Adrenal gland (tissue), 12 donors: ENCODE results near the gene HEMK1. TPM values are rescaled to one million over a fixed set of nuclear protein-coding genes. Genes with fewer than 3 reads are reported as not detected.

Experiments
- DNase-seq, 7 donors: peaks; one replicate each; pipeline ENCODE4 v3.0.0-alpha.2; 2019 to 2020
- H3K27ac ChIP-seq, 5 donors: fragments of 200-600 bp; sonication (generic) in 4 of 5; 1 replicate in 3 of 5; 2 replicates in 2 of 5; pipeline versions ENCODE4 v1.5.1 to v1.8.0; 2016 to 2020; ENCODE audit warnings: mild to moderate bottlenecking in 1 of 5
- H3K27me3 ChIP-seq: fragments of 200-600 bp; 2 replicates; pipeline ENCODE4 v1.8.0; 2021
- H3K36me3 ChIP-seq, 2 donors: fragments of 200-600 bp; replicated peaks in 1 of 2; 1 replicate in 1 of 2; 2 replicates in 1 of 2; pipeline versions ENCODE4 v1.5.1 to v1.8.0; 2018 to 2022
- H3K4me1 ChIP-seq, 2 donors: fragments of 200-600 bp; replicated peaks in 1 of 2; 1 replicate in 1 of 2; 2 replicates in 1 of 2; pipeline versions ENCODE4 v1.5.1 to v1.8.0; 2018 to 2021
- H3K4me3 ChIP-seq, 4 donors: fragments of 200-600 bp; sonication (generic) in 3 of 4; one replicate each; pipeline ENCODE4 v1.5.1; 2016 to 2018
- H3K9me3 ChIP-seq, 3 donors: fragments of 200-600 bp; sonication (generic) in 1 of 3; replicated peaks in 1 of 3; 1 replicate in 2 of 3; 2 replicates in 1 of 3; pipeline versions ENCODE4 v1.5.1 to v1.8.0; 2016 to 2021
- POLR2A ChIP-seq, 2 donors: fragments of 450-650 bp; IDR thresholded peaks; one replicate each; pipeline ENCODE4 v1.6.1; 2017; ENCODE audit warnings: antibody characterized with exemption in 2 of 2, mild to moderate bottlenecking in 2 of 2, moderate library complexity in 1 of 2
- WGBS, 4 donors: extraction: QIAGEN DNeasy Blood & Tissue Kit in 2 of 4; methylation state at CpG; one replicate each; pipeline versions ENCODE4 v1.1.5 to v1.1.7; 2013 to 2017; 5-methylcytosine and 5-hydroxymethylcytosine counted together
- intact Hi-C, 2 donors: fragments of 100-400 bp; cut with DNase I; formaldehyde crosslinking; loops; one replicate each; pipeline versions ENCODE4 v1.14.1 to v1.15.0; 2022 to 2023
- polyA plus RNA-seq, 3 donors: library from polyadenylated mRNA; stranded (reverse); fragments of 200-250 nt in 2 of 3; fragments of 350-450 nt in 1 of 3; fragmentation: Illumina TruSeq in 1 of 3; extraction: RNeasy Lipid Tissue Mini Kit (QIAGEN cat#74804) in 1 of 3; gene quantifications; one replicate each; pipeline ENCODE4 v1.2.3, GENCODE V29; 2013 to 2014
- total RNA-seq, 9 donors: library from RNA; depleted of rRNA in 4 of 9; stranded (reverse); fragments of >200 nt in 4 of 9; fragments of 120-200 nt in 1 of 9; fragmentation: NEBNext Ultra II Directional in 1 of 9; extraction: Animal tissue kit (Norgen Biotek cat#: 25700) in 1 of 9; gene quantifications; one replicate each; pipeline versions ENCODE4 v1.1.0 to v1.2.4, GENCODE V29; 2013 to 2023
- TF ChIP-seq, protein P1 (sequence below), 6 experiments: fragments of 450-650 bp in 4 of 6; fragments of 200-600 bp in 2 of 6; sonication (generic) in 1 of 6; IDR thresholded peaks; 1 replicate in 5 of 6; 2 replicates in 1 of 6; pipeline versions ENCODE4 v1.5.1 to v1.8.0; 2016 to 2021; ENCODE audit warnings: antibody characterized with exemption in 6 of 6, mild to moderate bottlenecking in 2 of 6, moderate library complexity in 1 of 6
- donor health status: healthy with polysubstance abuse.
- donor health status: Bipolar disorder and iron deficiency.
- donor health status: DM: yes; HTN: yes; CAD: no.
- donor health status: DM: no; HTN: no; CAD: no.
- donor health status: DM: no; HTN: no; CAD: no.
- donor health status: DM: yes; HTN: yes; CAD: no.

HEMK1 gene
- total and polyA plus RNA-seq, 12 donors = 9.1 to 46.4 (median 19.0) TPM

DNA sequence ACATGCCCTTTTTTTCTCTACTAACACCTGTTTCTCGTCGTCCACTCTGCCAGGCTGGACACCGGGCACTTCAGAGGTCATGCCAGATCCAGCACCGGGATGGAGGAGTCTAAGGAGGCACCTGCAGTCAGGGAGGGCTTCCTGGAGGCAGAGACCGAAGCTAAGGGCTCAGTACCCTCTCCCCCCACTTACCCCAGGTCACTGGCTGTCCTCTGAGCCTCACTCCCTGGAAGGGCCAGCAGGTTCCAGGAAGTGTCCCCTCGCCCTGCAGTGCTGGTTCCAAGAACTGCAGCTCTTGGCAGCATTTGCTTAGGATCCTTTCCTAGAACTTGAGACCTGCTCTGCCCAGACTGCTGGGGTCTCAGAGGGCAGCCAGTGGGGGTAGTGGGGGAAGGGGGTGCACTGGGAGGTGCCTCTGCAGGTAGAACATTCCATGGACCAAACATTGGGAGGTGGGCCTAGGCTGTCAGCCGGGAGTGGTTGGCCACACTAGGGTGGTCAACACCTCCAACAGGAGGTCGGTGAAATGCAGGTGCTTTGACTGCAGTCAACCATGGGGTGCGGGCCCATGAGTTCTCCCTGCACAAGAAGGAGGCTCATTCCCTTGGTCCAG, 30.9 kb downstream of the HEMK1 start:
- Histone ChIP-seq H3K4me3 (no peak overlapping the region), H3K4me1 (peaks cover 31 to 34% of the 10 kb centered on the region in 2 donors), H3K36me3 (no peaks in the 10 kb centered on the region), H3K27me3 (no peaks in the 10 kb centered on the region), H3K9me3 (no peaks in the 10 kb centered on the region), H3K27ac (peak overlapping the region in 3 of 5 donors; percentile 88 to 97 (median 97))
- 76 to 86% (median 85%) methylated on average over 7 to 9 of the region's 9 CpGs for WGBS, 4 donors
- TF ChIP-seq, protein P1, sequence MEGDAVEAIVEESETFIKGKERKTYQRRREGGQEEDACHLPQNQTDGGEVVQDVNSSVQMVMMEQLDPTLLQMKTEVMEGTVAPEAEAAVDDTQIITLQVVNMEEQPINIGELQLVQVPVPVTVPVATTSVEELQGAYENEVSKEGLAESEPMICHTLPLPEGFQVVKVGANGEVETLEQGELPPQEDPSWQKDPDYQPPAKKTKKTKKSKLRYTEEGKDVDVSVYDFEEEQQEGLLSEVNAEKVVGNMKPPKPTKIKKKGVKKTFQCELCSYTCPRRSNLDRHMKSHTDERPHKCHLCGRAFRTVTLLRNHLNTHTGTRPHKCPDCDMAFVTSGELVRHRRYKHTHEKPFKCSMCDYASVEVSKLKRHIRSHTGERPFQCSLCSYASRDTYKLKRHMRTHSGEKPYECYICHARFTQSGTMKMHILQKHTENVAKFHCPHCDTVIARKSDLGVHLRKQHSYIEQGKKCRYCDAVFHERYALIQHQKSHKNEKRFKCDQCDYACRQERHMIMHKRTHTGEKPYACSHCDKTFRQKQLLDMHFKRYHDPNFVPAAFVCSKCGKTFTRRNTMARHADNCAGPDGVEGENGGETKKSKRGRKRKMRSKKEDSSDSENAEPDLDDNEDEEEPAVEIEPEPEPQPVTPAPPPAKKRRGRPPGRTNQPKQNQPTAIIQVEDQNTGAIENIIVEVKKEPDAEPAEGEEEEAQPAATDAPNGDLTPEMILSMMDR (IDR thresholded peaks at IDR 0.05) = no peak
- TF ChIP-seq POLR2A (IDR thresholded peaks at IDR 0.05) = no peak
- intact Hi-C loops = no loop called here
- DNase-seq = peak in 2 of 7 donors; percentile 14 to 24

DNA sequence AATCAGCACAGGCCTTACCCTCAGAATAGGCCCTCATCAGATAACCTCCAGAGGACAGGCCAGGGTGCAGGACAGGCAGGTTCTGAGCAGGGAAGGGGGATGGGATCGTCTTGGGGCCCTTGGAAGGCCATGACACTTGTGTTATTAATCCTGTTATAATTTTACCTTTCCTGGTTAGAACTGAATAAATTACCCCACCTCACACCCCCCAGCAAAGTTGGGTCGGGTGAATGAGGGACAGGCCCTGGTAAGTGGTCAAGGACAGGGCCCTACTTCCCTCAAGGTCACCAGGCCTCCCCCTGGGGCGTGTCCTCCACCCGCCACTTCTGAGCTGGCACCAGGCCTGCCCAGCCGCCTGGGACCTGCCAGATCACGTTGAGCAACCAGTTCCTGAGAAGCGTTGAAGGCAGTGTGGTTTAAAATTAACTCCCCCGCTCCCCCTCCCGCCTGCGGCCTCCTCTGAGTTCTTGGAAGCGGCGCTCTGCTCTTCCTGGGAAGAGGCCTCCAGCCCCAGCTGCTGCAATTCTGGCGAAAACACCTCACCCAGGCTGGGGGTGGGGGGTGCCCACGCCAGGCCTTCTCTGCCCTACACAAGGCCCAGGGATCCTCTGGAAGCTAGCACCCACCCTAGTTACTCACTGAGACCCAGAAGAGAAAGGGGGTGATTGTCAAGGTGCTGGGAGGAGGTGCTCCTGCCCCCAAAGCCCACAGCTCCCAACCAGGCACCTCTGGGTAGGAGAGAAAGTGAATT, 31.7 kb downstream of the HEMK1 start:
- WGBS, 4 donors = 0 to 3% (median 1%) methylated on average over 6 to 14 of the region's 14 CpGs
- H3K4me1 ChIP-seq = peaks cover 31 to 34% of the 10 kb centered on the region in 2 donors
- peaks cover 0 to 1% of the 10 kb centered on the region in 2 donors for H3K36me3 ChIP-seq
- TF ChIP-seq POLR2A (IDR thresholded peaks at IDR 0.05) = peak in 1 of 2 donors; percentile 47
- TF ChIP-seq, protein P1 (IDR thresholded peaks at IDR 0.05) = no peak
- H3K4me3 ChIP-seq = peak overlapping the region in 1 of 4 donors; percentile 11
- H3K27ac ChIP-seq = peak overlapping the region; percentile 67 to 97 (median 88)
- no peaks in the 10 kb centered on the region for H3K9me3 ChIP-seq
- intact Hi-C loops = no loop called here
- no peaks in the 10 kb centered on the region for H3K27me3 ChIP-seq
- DNase-seq = peak; percentile 92 to 98 (median 97)

DNA sequence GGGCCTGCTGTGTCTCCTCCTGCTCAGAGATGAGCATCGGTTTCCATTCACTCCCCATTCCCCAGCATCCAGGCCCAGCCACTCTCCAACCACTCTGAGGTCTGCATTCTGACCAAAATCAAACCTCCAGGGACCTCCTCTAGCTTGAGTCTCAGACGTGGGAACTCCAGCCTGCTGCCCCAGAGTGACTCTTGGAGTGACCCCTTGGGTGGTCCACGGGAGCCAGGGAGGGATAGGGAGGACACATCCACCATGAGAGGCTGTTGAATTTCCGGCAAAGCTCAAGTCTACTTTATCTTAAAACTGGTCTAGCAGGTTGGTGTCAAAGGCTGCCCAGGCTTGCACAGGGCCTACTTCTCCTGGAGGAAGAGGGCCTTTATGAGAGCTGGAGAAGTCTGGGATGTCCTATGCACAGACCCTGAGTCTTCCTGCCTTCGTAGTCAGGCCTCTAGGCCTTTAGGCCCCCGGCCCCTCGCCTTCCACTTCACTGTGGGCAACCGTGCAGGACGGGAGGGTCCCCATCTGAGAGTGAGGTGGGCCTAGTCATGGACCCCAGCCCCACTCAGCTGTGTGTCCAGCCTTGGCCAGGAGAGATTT, 33.4 kb downstream of the HEMK1 start:
- H3K27me3 ChIP-seq = no peaks in the 10 kb centered on the region
- no peak for TF ChIP-seq POLR2A (IDR thresholded peaks at IDR 0.05)
- TF ChIP-seq, protein P1 (IDR thresholded peaks at IDR 0.05) = no peak
- intact Hi-C loops = no loop called here
- H3K4me3 ChIP-seq = no peak overlapping the region
- DNase-seq = peak in 1 of 7 donors; percentile 14
- WGBS, 4 donors = 81 to 87% (median 84%) methylated on average over 8 to 9 of the region's 9 CpGs
- no peaks in the 10 kb centered on the region for H3K9me3 ChIP-seq
- peaks cover 31 to 34% of the 10 kb centered on the region in 2 donors for H3K4me1 ChIP-seq
- peak overlapping the region in 4 of 5 donors; percentile 87 to 97 (median 92) for H3K27ac ChIP-seq
- peaks cover 0 to 18% of the 10 kb centered on the region in 2 donors for H3K36me3 ChIP-seq
